ENCODE results near the gene GRIK5. TPM values are rescaled to one million over a fixed set of nuclear protein-coding genes. Genes with fewer than 3 reads are reported as not detected.

GRIK5 gene
- polyA plus RNA-seq (2011; rRNA removed) (0.04 and 0.05 TPM in 2 replicates), polyA minus RNA-seq (2011; rRNA and poly(A)+ RNA removed) (0.23 TPM in 1 of 2 replicates, not detected in the other)

- TF ChIP-seq CTCF (IDR thresholded peaks at IDR 0.05; ENCODE audit: low read depth, low read length): no peak
- DNase-seq (ENCODE audit: low read depth, low spot score): no peak
- Histone ChIP-seq H3K9me3 (ENCODE audit: control insufficient read depth, insufficient read depth, low read length) (no peaks in the 10 kb centered on the region; the same call in 1 of the 2 replicates), H3K27ac (ENCODE audit: low read depth, low read length) (no peak within 1 kb of the TSS), H3K4me3 (ENCODE audit: low read depth, low read length) (no peak within 1 kb of the TSS), H3K27me3 (ENCODE audit: control insufficient read depth, insufficient read depth, low read length) (peaks cover 51% of the 10 kb centered on the region)
- POLR2A ChIA-PET: no interaction called here
- CTCF ChIA-PET: no interaction called here
Observed at GRCh38 chr19:42069619-42070351, at the start of gene GRIK5. GRIK5 (minus strand) TSS chr19:42070206; CDS start chr19:42065770, 4,436 bp downstream.

DNA sequence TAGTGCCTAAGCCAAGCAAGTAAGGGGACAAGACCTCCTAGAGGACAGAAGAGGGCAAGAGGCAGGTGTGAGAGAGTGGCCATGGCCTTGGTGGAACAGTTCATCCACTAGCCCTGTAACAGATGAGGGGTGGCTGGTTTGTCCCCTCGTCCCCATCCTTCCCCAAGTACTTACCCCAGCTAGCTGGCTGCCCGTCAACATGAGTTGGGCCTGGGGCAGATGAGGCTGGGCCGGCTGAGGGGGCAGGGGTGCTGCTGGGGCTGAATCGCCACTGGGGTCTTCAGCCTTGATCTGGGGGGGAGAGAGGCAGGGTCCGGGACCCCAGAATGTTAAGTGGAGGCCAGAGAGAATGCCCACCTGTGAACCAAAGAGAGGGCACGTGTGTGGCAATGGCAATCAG lies 47.1 kb upstream of the GRIK5 start:
- POLR2A ChIA-PET: no interaction called here
- Histone ChIP-seq H3K27me3 (ENCODE audit: control insufficient read depth, insufficient read depth, low read length) (no peaks in the 10 kb centered on the region), H3K27ac (ENCODE audit: low read depth, low read length) (no peak overlapping the region), H3K9me3 (ENCODE audit: control insufficient read depth, insufficient read depth, low read length) (no peaks in the 10 kb centered on the region; the same call in 1 of the 2 replicates), H3K4me3 (ENCODE audit: low read depth, low read length) (no peak overlapping the region)
- DNase-seq (ENCODE audit: low read depth, low spot score): no peak
- TF ChIP-seq CTCF (IDR thresholded peaks at IDR 0.05; ENCODE audit: low read depth, low read length): no peak
- CTCF ChIA-PET: no interaction called here

GRCh38 chr19:42116308-42117075 lies 46.5 kb upstream of the GRIK5 start:
- DNase-seq (ENCODE audit: low read depth, low spot score): no peak
- ChIA-PET CTCF (no interaction called here), POLR2A (no interaction called here)
- H3K27me3 ChIP-seq (ENCODE audit: control insufficient read depth, insufficient read depth, low read length): no peaks in the 10 kb centered on the region
- H3K9me3 ChIP-seq (ENCODE audit: control insufficient read depth, insufficient read depth, low read length): no peaks in the 10 kb centered on the region; the same call in 1 of the 2 replicates
- H3K27ac ChIP-seq (ENCODE audit: low read depth, low read length): no peak overlapping the region
- no peak overlapping the region for H3K4me3 ChIP-seq (ENCODE audit: low read depth, low read length)
- peak; percentile 22; the same call in 1 of the 2 replicates for TF ChIP-seq CTCF (IDR thresholded peaks at IDR 0.05; ENCODE audit: low read depth, low read length)

- CTCF ChIA-PET: interaction anchor here (1.7 to 1.8 kb wide), 3 partner anchors 17 to 164 kb away, joined by 4 to 11 read pairs (median 4); partner anchors contain the start of gene POU2F2
- no peak overlapping the region for H3K27ac ChIP-seq (ENCODE audit: low read depth, low read length)
- no peak for TF ChIP-seq CTCF (IDR thresholded peaks at IDR 0.05; ENCODE audit: low read depth, low read length)
- POLR2A ChIA-PET: no interaction called here
- no peak overlapping the region for H3K4me3 ChIP-seq (ENCODE audit: low read depth, low read length)
- no peaks in the 10 kb centered on the region for H3K27me3 ChIP-seq (ENCODE audit: control insufficient read depth, insufficient read depth, low read length)
- DNase-seq (ENCODE audit: low read depth, low spot score): no peak
- H3K9me3 ChIP-seq (ENCODE audit: control insufficient read depth, insufficient read depth, low read length): no peaks in the 10 kb centered on the region; the same call in 1 of the 2 replicates
Observed at GRCh38 chr19:42115705-42116104, 45.7 kb upstream of the GRIK5 start.
